ENCODE data around the gene PODN.

Gene PODN

DNA sequence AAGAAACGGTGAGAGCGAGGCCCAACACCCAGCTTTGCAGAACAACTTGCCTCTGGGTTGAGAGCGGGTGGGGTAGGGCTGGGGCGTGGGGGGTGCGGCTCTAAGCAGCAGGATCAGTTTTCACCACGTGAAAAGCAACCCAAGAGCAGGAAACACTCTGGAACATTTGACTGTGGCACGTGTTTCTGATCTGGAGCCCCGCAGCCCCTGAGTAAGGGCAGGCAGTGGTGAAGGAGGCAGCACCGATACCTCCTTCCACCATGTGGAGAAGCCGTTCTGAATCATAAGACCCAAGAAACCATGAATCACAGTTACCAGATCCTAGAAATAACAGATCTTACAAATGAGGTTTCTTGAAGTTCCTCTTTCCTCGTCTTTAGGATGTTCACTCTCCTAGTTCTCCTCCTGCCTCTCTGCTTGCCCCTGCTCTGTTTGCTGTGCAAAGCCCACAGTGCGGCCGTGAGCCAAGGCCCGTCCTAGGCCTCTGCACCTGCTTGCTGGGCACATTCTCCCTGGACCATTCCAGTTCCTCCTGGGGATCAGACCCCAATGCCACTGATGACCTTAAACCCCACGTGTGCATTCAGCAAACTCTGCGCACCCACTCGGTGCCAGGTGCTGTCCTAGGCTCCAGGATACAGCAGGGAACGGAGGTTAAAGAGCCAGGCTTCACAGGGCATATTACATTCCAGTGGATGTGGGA is 48.5 kb downstream of the PODN start:
- Mint-ChIP-seq H3K4me3 (no peak overlapping the region), H3K36me3 (no peaks in the 10 kb centered on the region), H3K4me1 (peaks cover 12% of the 10 kb centered on the region), H3K27me3 (no peaks in the 10 kb centered on the region), H3K27ac (no peak overlapping the region), H3K9me3 (no peaks in the 10 kb centered on the region)

DNA sequence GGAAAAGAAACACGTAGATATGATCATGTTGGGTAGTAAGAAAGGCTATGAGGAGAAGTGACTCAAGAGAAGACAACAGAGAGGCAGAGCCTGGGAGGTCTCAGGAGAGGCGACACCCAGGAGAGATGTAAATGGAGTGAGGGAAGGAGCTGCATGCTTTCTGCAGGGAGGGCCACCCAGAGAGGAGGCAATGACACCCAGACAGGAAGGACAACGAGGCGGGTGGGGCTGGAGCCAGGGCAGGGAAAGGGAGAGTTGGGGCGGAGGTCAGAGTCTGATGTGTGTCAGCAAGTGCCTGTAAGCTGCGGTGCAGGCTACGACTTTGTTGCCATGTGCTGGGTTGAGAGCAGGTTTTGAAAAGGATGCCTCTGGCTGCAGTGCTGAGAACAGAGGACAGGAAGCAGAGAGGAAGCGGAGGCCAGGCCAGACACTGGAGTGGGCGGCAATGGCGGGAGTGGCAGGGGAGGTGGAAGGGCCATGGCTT is 49.1 kb downstream of the PODN start:
- Mint-ChIP-seq H3K4me3 (no peak overlapping the region), H3K9me3 (no peaks in the 10 kb centered on the region), H3K36me3 (no peaks in the 10 kb centered on the region), H3K27me3 (no peaks in the 10 kb centered on the region), H3K4me1 (peaks cover 12% of the 10 kb centered on the region), H3K27ac (no peak overlapping the region)

GRCh38 chr1:53111693-53112092 is 49.7 kb downstream of the PODN start:
- no peaks in the 10 kb centered on the region for H3K36me3 Mint-ChIP-seq
- no peak overlapping the region for H3K4me3 Mint-ChIP-seq
- no peaks in the 10 kb centered on the region for H3K9me3 Mint-ChIP-seq
- peaks cover 12% of the 10 kb centered on the region for H3K4me1 Mint-ChIP-seq
- H3K27me3 Mint-ChIP-seq: no peaks in the 10 kb centered on the region
- H3K27ac Mint-ChIP-seq: no peak overlapping the region

GRCh38 chr1:53112271-53112774 is 50.3 kb downstream of the PODN start:
- H3K9me3 Mint-ChIP-seq: no peaks in the 10 kb centered on the region
- H3K27ac Mint-ChIP-seq: no peak overlapping the region
- no peaks in the 10 kb centered on the region for H3K36me3 Mint-ChIP-seq
- H3K4me3 Mint-ChIP-seq: no peak overlapping the region
- no peaks in the 10 kb centered on the region for H3K27me3 Mint-ChIP-seq
- H3K4me1 Mint-ChIP-seq: peaks cover 10% of the 10 kb centered on the region

DNA sequence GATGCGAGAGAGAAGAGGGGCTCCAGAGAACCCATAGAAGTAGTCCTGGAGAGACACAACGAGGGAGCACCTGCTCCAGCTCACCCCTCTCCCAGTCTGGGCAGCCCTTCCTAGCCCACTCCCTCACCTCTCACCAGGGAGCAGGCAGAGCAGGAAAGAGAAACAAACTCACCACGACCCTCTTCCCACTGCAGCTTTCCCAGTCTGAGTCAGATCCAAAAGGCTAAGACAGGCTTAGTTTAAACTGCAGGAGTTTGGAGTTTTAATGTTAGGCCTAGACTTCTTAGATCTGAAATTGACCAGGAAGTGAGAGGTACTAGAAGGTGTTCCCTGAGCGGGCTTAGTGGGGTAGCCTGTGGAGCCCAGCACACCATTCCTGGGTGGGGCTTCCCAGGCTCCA is 50.8 kb downstream of the PODN start:
- H3K4me1 Mint-ChIP-seq: peaks cover 5% of the 10 kb centered on the region
- no peaks in the 10 kb centered on the region for H3K27me3 Mint-ChIP-seq
- no peaks in the 10 kb centered on the region for H3K36me3 Mint-ChIP-seq
- no peaks in the 10 kb centered on the region for H3K9me3 Mint-ChIP-seq
- no peak overlapping the region for H3K4me3 Mint-ChIP-seq
- H3K27ac Mint-ChIP-seq: no peak overlapping the region

DNA sequence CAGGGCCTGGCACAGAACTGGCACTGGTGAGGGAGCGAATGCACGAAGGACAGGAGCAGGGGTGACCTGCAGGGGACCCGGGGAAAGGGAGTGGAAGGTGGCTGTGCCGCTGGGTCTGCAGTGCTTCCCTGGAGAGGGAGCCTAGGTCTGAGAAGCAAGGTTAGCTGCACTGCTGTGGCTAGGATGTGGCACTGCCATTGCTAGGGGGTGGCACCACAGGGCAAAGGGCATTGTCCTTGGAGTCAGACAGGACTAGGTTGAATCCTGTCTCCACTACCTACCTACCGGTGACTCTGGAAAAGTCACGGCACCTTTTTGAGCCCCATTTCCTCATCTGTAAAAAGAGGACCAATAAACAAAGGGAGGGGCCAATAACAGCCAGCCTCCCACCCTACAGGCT is 52.1 kb downstream of the PODN start:
- no peaks in the 10 kb centered on the region for H3K27me3 Mint-ChIP-seq
- no peak overlapping the region for H3K4me3 Mint-ChIP-seq
- no peaks in the 10 kb centered on the region for H3K4me1 Mint-ChIP-seq
- H3K9me3 Mint-ChIP-seq: no peaks in the 10 kb centered on the region
- no peaks in the 10 kb centered on the region for H3K36me3 Mint-ChIP-seq
- no peak overlapping the region for H3K27ac Mint-ChIP-seq

GRCh38 chr1:53114581-53115400 is 52.8 kb downstream of the PODN start:
- Mint-ChIP-seq H3K9me3 (no peaks in the 10 kb centered on the region), H3K4me3 (no peak overlapping the region), H3K27ac (no peak overlapping the region), H3K36me3 (no peaks in the 10 kb centered on the region), H3K4me1 (no peaks in the 10 kb centered on the region), H3K27me3 (no peaks in the 10 kb centered on the region)

DNA sequence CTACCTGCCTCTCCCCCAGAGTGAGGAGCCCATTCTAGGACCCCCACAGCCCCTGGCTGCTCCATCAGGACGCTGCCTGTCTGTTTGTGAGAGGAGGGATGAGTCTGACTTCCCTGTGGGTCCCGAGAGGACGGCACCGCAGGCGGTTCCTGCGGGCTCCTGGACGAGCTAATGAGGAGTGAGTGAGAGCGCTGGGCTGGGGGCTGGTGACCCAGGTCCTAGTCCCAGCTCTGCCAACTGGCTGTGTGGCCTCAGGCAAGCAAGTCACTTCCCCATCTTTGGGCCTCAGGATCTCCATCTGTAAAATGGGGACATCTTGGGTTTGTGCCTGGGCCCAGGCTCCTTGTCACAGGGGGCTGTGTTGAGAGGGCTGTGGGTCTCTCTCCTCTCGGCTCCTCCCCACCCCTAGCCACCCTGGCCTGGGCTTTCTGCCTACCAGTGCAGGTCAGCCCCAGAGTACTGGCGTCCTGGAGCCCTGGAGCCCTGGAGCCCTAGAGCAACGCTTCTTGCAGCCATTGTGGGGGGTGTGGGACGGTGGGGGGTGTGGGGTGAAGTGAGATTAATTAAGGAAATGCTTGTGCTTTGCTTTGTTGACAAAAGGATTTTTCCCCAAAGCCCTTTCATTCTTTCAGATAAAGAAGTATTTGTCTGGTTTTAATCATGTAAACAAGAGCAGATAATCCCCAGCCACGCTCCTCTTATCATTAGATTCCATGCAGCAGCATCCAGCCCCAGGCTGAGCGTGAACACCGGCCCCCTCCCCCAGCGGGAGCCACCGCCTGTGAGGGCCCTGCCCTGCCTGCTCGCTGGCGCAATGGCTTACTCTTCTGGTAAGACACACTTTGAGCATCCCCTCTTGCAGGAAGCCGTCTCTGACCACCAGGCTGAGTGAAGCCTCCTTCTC is 53.6 kb downstream of the PODN start:
- Mint-ChIP-seq H3K4me1 (no peaks in the 10 kb centered on the region), H3K9me3 (no peaks in the 10 kb centered on the region), H3K4me3 (no peak overlapping the region), H3K36me3 (no peaks in the 10 kb centered on the region), H3K27me3 (no peaks in the 10 kb centered on the region), H3K27ac (no peak overlapping the region)

DNA sequence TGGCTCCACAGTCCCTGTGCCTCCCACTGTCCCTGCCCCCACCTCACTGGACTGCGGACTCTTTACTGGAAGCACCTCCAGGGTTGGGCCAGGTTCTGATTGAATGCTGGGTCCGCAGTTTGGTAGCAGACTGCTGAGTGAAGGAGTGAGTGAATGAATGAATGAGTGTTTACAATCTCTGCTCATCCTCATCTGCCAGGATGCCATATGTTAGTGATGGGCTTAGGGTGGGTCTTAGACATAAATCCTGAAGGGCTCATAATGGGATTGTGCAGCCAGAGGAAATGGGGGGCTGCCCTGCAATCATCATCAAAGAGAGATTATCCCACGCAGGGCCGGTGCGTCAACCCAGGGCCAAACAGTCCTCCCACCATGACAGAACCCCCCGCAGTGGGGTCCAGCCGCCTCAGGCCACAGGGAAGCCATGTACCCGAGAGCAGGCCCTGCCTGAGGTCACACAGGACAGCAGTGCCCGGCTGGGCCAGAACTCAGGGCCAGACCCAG is 54.3 kb downstream of the PODN start:
- Mint-ChIP-seq H3K4me1 (no peaks in the 10 kb centered on the region), H3K9me3 (no peaks in the 10 kb centered on the region), H3K4me3 (no peak overlapping the region), H3K27me3 (no peaks in the 10 kb centered on the region), H3K27ac (no peak overlapping the region), H3K36me3 (no peaks in the 10 kb centered on the region)

DNA sequence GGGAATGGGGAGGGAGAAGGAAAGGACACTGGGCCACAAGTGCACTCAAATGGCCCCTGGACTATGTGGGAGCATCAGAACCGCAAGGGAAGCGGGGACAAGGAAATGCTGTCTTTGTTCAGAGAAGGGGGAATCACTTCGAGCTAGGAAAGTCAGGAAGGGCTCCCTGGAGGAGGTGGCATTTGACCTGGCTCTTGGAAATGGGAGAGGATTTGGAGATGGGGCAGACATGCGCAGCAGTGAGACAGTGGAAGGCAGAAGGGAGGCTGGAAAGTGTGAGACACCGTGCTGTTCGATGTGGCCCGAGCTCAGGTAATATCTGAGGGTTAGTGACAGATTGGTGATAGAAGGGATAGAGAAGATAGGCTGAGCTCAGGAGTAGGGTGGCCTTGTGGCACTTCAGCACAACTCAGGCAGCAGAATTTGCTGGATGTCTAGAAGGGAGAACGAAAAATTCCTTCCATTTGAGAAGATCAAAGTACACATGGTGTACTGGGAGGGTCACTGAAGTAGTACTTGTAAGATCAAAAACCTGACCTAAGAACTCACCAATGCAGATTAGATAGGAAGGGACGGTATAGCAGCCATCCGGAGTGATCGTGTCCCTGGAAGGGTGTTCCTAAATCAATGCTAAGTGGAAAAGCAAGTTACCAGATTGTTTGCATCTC is 55.1 kb downstream of the PODN start:
- H3K9me3 Mint-ChIP-seq: no peaks in the 10 kb centered on the region
- no peaks in the 10 kb centered on the region for H3K36me3 Mint-ChIP-seq
- no peaks in the 10 kb centered on the region for H3K27me3 Mint-ChIP-seq
- H3K27ac Mint-ChIP-seq: no peak overlapping the region
- H3K4me1 Mint-ChIP-seq: no peaks in the 10 kb centered on the region
- no peak overlapping the region for H3K4me3 Mint-ChIP-seq

GRCh38 chr1:53117836-53118235 is 55.8 kb downstream of the PODN start:
- H3K27me3 Mint-ChIP-seq: no peaks in the 10 kb centered on the region
- no peak overlapping the region for H3K27ac Mint-ChIP-seq
- no peak overlapping the region for H3K4me3 Mint-ChIP-seq
- no peaks in the 10 kb centered on the region for H3K36me3 Mint-ChIP-seq
- H3K9me3 Mint-ChIP-seq: no peaks in the 10 kb centered on the region
- no peaks in the 10 kb centered on the region for H3K4me1 Mint-ChIP-seq

GRCh38 chr1:53120659-53121058 is 58.6 kb downstream of the PODN start:
- no peaks in the 10 kb centered on the region for H3K27me3 Mint-ChIP-seq
- H3K4me1 Mint-ChIP-seq: no peaks in the 10 kb centered on the region
- no peak overlapping the region for H3K4me3 Mint-ChIP-seq
- no peak overlapping the region for H3K27ac Mint-ChIP-seq
- no peaks in the 10 kb centered on the region for H3K9me3 Mint-ChIP-seq
- H3K36me3 Mint-ChIP-seq: no peaks in the 10 kb centered on the region

DNA sequence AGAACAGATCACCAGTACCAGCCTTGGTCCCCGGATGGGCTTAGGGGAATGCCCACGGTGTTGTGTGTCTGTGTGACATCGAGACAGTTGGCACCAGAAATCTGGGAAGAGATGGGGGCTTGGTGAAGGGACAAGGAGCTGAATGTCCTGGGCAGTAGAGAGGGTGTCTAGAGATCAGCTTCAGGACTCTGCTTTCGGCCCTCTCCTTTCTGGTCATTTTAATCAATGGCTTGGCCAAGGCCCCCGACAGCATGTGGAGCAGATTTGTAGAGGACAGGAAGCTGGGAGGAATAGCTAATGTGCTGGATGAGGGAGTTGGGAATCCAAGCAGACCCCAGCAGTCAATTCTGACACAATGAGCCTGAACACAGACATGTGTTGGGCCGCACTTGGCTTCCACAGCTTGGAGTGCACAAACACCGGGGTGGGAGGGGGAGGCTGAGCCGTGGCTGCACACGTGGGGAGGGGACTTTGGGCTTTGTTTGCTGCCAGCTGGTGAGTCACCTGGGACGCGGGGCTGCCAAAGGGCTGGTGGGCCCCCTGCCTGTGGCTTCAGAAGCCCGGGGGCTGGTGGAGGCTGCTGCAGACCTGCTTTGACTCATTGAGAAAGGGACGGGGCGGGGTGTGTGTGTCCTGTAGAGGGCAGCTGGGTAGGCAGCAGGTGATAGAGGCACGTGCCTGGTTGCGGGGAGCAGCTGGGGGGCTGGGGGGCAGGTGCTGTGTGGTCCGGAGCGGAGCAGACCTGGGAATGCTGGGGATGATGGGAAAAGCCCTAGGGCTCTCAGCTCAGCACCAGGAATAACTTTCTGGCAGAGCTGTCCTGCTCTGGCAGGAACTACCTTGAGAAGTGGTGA is 59.5 kb downstream of the PODN start:
- Mint-ChIP-seq H3K36me3 (no peaks in the 10 kb centered on the region), H3K4me1 (no peaks in the 10 kb centered on the region), H3K27ac (no peak overlapping the region), H3K27me3 (no peaks in the 10 kb centered on the region), H3K9me3 (no peaks in the 10 kb centered on the region), H3K4me3 (no peak overlapping the region)

DNA sequence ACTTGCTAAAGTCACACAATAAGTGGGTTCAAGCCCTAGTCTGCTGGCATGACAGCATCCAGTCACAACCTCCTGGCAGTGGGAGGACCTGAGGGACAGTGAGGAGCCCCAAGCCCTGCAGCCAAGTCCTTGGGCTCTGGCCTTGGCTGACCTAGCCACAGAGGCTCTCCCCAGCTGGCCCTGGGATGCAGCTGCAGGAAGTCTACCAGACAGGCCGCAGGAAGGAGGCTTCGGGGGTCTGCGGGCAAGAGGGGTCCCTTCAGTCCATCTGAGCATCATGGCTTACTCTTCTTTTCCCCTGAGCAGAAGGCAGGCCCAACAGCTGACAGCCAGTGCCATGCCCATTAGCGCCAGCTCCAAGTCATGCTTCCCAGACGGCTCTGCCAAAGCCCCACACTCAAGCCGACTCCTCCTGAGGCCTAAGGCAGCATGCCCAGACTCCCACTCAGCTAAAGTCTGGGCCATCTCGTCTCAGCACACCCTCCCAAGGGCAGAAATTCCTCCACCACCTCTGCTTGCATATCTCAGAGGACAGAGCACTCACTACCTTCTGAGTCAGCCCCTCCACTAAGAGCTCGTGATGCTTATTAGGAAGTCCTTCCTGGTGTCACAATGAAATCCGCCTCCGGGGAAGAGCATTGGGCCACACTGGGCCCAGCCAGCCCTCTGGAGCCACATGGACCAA is 60.3 kb downstream of the PODN start:
- Mint-ChIP-seq H3K36me3 (no peaks in the 10 kb centered on the region), H3K4me3 (no peak overlapping the region), H3K27ac (no peak overlapping the region), H3K9me3 (no peaks in the 10 kb centered on the region), H3K27me3 (no peaks in the 10 kb centered on the region), H3K4me1 (no peaks in the 10 kb centered on the region)

All from activated naive CD4-positive, alpha-beta T cell treated with anti-CD3 and anti-CD28 coated beads, Interleukin-2, amount 50 U/mL, for 24 hours (primary cell).